ENCODE data around the gene PTDSS2. TPM values are rescaled to one million over a fixed set of nuclear protein-coding genes. Genes with fewer than 3 reads are reported as not detected.

Gene PTDSS2
- total and polyA plus RNA-seq, 2 of the 13 experiments (the other 11 are each of a cell fraction or from before 2014, with no cell fraction given): 21.7 to 26.4 TPM

GRCh38 chr11:440065-441042 is 9.7 kb upstream of the PTDSS2 start (continued):
- TF ChIP-seq PRMT3 (CRISPR knock-in tag; IDR thresholded peaks at IDR 0.05; ENCODE audit: borderline replicate concordance, low read depth): no peak
- TF ChIP-seq RNF2 (conservative IDR thresholded peaks at IDR 0.05; ENCODE audit: low read depth): no peak
- no peak for TF ChIP-seq SOX5 (CRISPR knock-in tag; IDR thresholded peaks at IDR 0.05; ENCODE audit: borderline replicate concordance)
- TF ChIP-seq STAG1 (CRISPR knock-in tag; IDR thresholded peaks at IDR 0.05): peak; percentile 68
- no peak for TF ChIP-seq CENPT (CRISPR knock-in tag; IDR thresholded peaks at IDR 0.05; ENCODE audit: low read depth)
- TF ChIP-seq ZNF263 (CRISPR knock-in tag; IDR thresholded peaks at IDR 0.05): peak; percentile 87
- TF ChIP-seq ATF7-NPFF (CRISPR knock-in tag; IDR thresholded peaks at IDR 0.05; ENCODE audit: low read depth): no peak
- TF ChIP-seq KLF9 (CRISPR knock-in tag; IDR thresholded peaks at IDR 0.05; ENCODE audit: low read depth): no peak
- TF ChIP-seq ZSCAN21 (CRISPR knock-in tag; IDR thresholded peaks at IDR 0.05; ENCODE audit: borderline replicate concordance): peak; percentile 100
- TF ChIP-seq PBX2 (CRISPR knock-in tag; IDR thresholded peaks at IDR 0.05): no peak
- TF ChIP-seq ZNF264 (CRISPR knock-in tag; IDR thresholded peaks at IDR 0.05): no peak
- TF ChIP-seq REST (IDR thresholded peaks at IDR 0.05; ENCODE audit: borderline replicate concordance in 1 of 2, low read depth in 1 of 2, low read length in 2 of 2): no peak
- no peak for TF ChIP-seq KDM1A (CRISPR knock-in tag; IDR thresholded peaks at IDR 0.05)
- 0 out of 4 replicates have a peak, but pooled peaks of 1 of the 2 experiments have one; percentile 27 for TF ChIP-seq HMGXB4 (CRISPR knock-in tag; IDR thresholded peaks at IDR 0.05; ENCODE audit: borderline replicate concordance in 1 of 2, low read depth in 1 of 2)
- no peak for TF ChIP-seq CERS6 (CRISPR knock-in tag; IDR thresholded peaks at IDR 0.05)
- no peak for TF ChIP-seq CEBPB (IDR thresholded peaks at IDR 0.05; ENCODE audit: borderline replicate concordance, low read depth, low read length)
- no peak for TF ChIP-seq KLF11 (CRISPR knock-in tag; IDR thresholded peaks at IDR 0.05)
